Colonic mucosa (tissue), 4 donors: ENCODE measurements around the gene CREBBP. TPM values are rescaled to one million over a fixed set of nuclear protein-coding genes. Genes with fewer than 3 reads are reported as not detected.
"Not testable (repeated sequence)": the region's sequence is repeated elsewhere in the genome, so short reads cannot be mapped to it uniquely, and the experiment has no call there.

Experiments
- DNase-seq: peaks from one replicate; pipeline ENCODE4 v3.0.0-alpha.2; 2020
- H3K27ac ChIP-seq: fragments of 200-600 bp; one replicate; pipeline ENCODE4 v1.8.0; 2021
- H3K27me3 ChIP-seq: fragments of 200-600 bp; one replicate; pipeline ENCODE4 v1.8.0; 2021
- H3K36me3 ChIP-seq: fragments of 200-600 bp; one replicate; pipeline ENCODE4 v1.8.0; 2021
- H3K4me1 ChIP-seq: fragments of 200-600 bp; one replicate; pipeline ENCODE4 v1.8.0; 2021; ENCODE audit warnings: mild to moderate bottlenecking
- H3K4me3 ChIP-seq: fragments of 200-600 bp; one replicate; pipeline ENCODE4 v1.8.0; 2021
- H3K9ac ChIP-seq, 2 donors: one replicate each; pipeline ENCODE4 v1.7.0; 2013; ENCODE audit warnings: control low read depth in 2 of 2, low read depth in 2 of 2, low read length in 2 of 2
- H3K9me3 ChIP-seq: fragments of 200-600 bp; one replicate; pipeline ENCODE4 v1.8.0; 2021
- CTCF ChIP-seq: fragments of 200-600 bp; IDR thresholded peaks from one replicate; pipeline ENCODE4 v1.8.0; 2022; ENCODE audit warnings: antibody characterized with exemption, mild to moderate bottlenecking
- intact Hi-C: fragments of 100-400 bp; cut with DNase I; formaldehyde crosslinking; loops from one replicate; pipeline ENCODE4 v1.14.1; 2022
- total RNA-seq, 2 donors: library from RNA; stranded (reverse); fragmentation: NEBNext Ultra II Directional in 1 of 2; extraction: Animal tissue kit (Norgen Biotek cat#: 25700) in 1 of 2; gene quantifications; one replicate each; pipeline ENCODE4 v1.2.1, GENCODE V29; 2021
- donor health status: healthy.
- donor health status: DM: no; HTN: no; CAD: no.
- donor health status: DM: no; HTN: no; CAD: no.

The CREBBP gene
- total RNA-seq, 2 donors from 2014 or later = 42.0 to 45.2 TPM

- intact Hi-C loops = no loop called here
- H3K9ac ChIP-seq = no peak overlapping the region
- no peaks in the 10 kb centered on the region for H3K36me3 ChIP-seq
- no peak for DNase-seq
- H3K27me3 ChIP-seq = no peaks in the 10 kb centered on the region
- no peak for TF ChIP-seq CTCF
- H3K9me3 ChIP-seq = no peaks in the 10 kb centered on the region
- no peak overlapping the region for H3K4me3 ChIP-seq
- no peak overlapping the region for H3K27ac ChIP-seq
- no peaks in the 10 kb centered on the region for H3K4me1 ChIP-seq
Measured at GRCh38 chr16:3908951-3909437, 28.5 kb upstream of the CREBBP start.

- Histone ChIP-seq H3K9ac (no peak overlapping the region), H3K4me3 (no peak overlapping the region), H3K9me3 (no peaks in the 10 kb centered on the region), H3K36me3 (no peaks in the 10 kb centered on the region), H3K27me3 (no peaks in the 10 kb centered on the region), H3K4me1 (no peaks in the 10 kb centered on the region), H3K27ac (no peak overlapping the region)
- intact Hi-C loops = no loop called here
- DNase-seq = no peak
- TF ChIP-seq CTCF = no peak
Measured at GRCh38 chr16:3907586-3907985, 27.1 kb upstream of the CREBBP start.

- intact Hi-C loops = no loop called here
- Histone ChIP-seq H3K36me3 (no peaks in the 10 kb centered on the region), H3K4me3 (no peak overlapping the region), H3K4me1 (no peaks in the 10 kb centered on the region), H3K9ac (no peak overlapping the region), H3K27me3 (no peaks in the 10 kb centered on the region), H3K9me3 (no peaks in the 10 kb centered on the region), H3K27ac (no peak overlapping the region)
- no peak for DNase-seq
- no peak for TF ChIP-seq CTCF
Measured at GRCh38 chr16:3906363-3906762, 25.9 kb upstream of the CREBBP start.

DNA sequence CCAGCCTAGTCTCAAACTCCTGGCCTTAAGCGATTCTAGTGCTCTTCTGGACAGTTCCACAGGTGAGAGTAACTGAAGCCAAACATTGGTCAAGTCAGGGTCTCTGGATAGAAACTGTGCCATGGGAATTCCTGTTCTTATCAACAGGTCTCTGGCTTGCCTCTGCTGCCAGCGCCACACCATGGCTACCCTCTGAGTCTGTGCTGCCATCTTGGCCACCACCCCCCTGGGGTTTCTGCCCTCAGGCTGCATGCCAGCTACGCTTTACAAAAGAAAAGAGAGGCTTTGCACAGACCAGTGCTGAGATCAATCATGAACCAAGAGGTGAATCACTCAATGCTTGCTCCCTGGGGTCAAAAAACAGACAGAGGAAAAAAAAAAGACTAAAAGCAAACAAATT lies 24.4 kb upstream of the CREBBP start:
- H3K4me3 ChIP-seq = no peak overlapping the region
- TF ChIP-seq CTCF = no peak
- H3K27me3 ChIP-seq = no peaks in the 10 kb centered on the region
- H3K9ac ChIP-seq = no peak overlapping the region
- no peak overlapping the region for H3K27ac ChIP-seq
- DNase-seq = no peak
- H3K9me3 ChIP-seq = no peaks in the 10 kb centered on the region
- intact Hi-C loops = no loop called here
- no peaks in the 10 kb centered on the region for H3K36me3 ChIP-seq
- no peaks in the 10 kb centered on the region for H3K4me1 ChIP-seq

DNA sequence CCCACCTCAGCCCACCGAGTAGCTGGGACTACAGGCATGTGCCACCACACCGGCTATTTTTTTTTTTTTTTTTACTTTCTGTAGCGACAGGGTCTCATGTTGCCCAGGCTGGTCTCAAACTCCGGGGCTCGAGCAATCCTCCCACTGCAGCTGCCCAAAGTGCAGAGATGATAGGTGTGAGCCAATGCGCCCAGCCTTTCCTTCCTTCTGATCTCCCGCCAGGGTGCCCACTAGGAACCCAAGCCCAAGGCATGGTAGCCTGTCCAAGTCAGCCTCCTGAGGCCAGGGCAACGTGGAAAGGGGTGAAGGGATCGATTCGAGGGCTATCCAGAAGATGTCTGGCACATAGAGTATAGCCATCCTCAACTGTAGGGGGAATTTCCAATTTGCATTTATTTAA lies 9.6 kb upstream of the CREBBP start:
- no peak for TF ChIP-seq CTCF
- Histone ChIP-seq H3K4me3 (no peak overlapping the region), H3K27ac (no peak overlapping the region), H3K9ac (no peak overlapping the region), H3K9me3 (no peaks in the 10 kb centered on the region), H3K27me3 (no peaks in the 10 kb centered on the region), H3K4me1 (no peaks in the 10 kb centered on the region), H3K36me3 (no peaks in the 10 kb centered on the region)
- intact Hi-C loops = no loop called here
- no peak for DNase-seq

DNA sequence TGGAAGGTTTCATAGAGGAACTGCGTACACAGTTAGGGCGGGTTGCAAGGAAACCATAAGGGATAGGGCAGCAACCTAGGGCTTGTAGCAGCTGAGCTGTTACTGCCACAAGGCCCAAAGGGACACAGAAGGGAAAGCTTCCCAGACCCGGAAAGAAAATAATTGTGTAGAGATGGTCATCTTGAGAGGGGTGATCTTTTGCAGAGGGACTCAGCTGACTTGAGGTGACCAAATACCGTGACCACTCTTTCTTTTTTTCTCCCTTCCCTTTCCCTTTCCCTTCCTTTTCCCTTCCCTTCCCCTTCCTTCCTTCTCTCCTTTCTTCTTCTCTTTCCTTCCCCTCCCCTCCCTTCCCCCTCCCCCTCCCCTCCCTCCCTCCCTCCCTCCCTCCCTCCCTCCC lies 8.5 kb upstream of the CREBBP start:
- no peaks in the 10 kb centered on the region for H3K4me1 ChIP-seq
- H3K27me3 ChIP-seq = no peaks in the 10 kb centered on the region
- H3K9ac ChIP-seq = no peak overlapping the region
- H3K27ac ChIP-seq = no peak overlapping the region
- DNase-seq = no peak
- intact Hi-C loops = no loop called here
- H3K36me3 ChIP-seq = no peaks in the 10 kb centered on the region
- H3K4me3 ChIP-seq = no peak overlapping the region
- no peaks in the 10 kb centered on the region for H3K9me3 ChIP-seq
- TF ChIP-seq CTCF = no peak

- H3K27me3 ChIP-seq, H3K9me3 ChIP-seq, DNase-seq, H3K36me3 ChIP-seq, intact Hi-C loops, H3K4me1 ChIP-seq, H3K27ac ChIP-seq, H3K9ac ChIP-seq, H3K4me3 ChIP-seq: not testable (repeated sequence)
Measured at GRCh38 chr16:3885999-3886398, 5.5 kb upstream of the CREBBP start.
